NCI-H82 (cell line): ENCODE results near the gene CSNK1G1.
"Not testable (repeated sequence)": the region's sequence is repeated elsewhere in the genome, so short reads cannot be mapped to it uniquely, and the experiment has no call there.

Source experiments
- DNase-seq: peaks from one replicate; lab custom pipeline; 2025; lab: John Stamatoyannopoulos, UW

The CSNK1G1 gene

DNA sequence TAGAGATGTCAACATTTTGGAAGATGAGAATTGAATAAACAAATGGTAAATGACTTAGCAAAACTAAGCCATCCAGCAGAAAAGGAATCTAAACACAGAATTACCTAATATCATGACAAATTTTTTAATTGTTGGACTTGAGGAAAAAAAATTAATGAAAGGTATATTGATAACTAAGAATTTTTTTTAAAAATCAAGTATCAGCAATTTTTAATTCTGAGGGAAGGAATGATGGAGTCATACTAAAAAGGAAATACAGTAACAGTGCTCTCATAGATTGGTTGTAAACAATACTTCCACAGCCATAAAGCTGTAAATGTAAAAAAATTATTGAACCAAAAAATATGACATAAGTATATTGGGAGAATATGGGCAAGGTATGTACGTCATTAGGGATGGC lies 68.0 kb downstream of the CSNK1G1 start:
- no peak for DNase-seq

DNA sequence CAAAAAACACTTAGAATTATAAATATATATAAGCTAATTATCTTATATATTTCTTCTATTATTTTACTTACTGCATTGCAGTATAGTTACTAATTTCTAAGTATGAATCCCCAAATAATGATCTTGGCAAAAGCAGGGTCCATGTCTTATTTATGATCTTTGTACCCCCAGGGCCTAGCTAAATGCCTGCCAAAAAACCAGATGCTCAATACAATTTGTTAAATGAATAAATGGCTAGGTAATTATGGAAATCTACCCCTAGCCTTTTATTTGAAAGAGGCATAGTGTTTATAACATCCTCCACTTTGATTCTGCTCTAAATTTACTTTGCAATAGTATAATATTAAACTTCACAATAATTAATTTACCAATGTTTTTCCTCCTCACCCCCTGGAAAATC lies 69.5 kb downstream of the CSNK1G1 start:
- no peak for DNase-seq

DNA sequence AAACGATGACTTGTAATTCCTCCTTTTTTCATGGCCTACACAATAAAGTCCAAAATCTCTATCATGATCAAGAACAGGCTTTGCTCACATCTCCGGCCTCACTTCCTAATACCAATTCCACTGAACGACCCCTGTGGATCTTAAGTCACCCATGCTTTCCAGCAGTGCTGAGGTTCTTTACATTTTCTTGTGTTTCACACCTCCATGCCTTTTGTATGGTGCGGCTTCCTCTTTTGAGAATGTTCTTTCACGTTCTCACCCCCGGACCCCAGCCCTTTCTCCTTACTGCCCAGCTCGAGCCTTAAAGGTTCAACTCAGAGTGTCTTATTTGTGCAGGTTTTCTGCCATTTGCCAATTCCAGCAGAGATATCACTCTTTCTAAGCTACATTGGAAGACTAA lies 70.1 kb downstream of the CSNK1G1 start:
- no peak for DNase-seq

DNA sequence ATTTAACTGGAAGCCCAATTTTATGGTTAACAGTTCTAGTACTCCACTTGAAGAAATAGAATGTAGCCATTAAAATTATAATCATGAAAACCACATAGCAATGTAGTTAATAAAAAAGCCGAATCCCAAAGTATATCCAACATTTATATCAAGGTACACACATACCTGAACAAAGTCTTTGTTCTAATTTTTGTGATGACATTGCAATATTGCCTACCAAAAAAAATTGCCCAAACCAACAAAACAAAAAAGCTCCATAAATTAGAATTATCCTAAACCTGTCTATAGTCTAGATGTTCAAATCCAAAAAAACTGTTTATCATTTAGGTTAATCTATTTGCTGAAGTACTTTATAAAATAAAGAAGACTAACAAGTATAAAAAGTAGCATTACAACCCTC lies 70.8 kb downstream of the CSNK1G1 start:
- DNase-seq: no peak

DNA sequence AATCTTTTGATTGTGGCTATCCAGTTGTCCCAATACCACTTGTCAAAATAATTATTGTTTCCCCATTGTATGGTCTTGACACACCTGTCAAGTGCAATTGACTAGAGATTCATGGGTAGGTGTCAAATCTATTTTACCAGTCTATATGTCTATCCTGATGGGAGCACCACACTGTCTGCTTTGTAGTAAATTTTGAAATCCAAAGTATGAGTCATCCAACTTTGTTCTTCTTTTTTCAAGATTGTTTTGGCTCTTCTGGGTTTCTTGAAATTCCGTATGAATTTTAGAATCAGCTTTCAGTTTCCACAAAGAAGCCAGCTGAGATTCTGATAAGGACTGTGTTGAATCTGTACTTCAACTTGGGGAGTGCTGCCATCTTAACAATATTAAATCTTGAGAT lies 71.9 kb downstream of the CSNK1G1 start:
- no peak for DNase-seq

DNA sequence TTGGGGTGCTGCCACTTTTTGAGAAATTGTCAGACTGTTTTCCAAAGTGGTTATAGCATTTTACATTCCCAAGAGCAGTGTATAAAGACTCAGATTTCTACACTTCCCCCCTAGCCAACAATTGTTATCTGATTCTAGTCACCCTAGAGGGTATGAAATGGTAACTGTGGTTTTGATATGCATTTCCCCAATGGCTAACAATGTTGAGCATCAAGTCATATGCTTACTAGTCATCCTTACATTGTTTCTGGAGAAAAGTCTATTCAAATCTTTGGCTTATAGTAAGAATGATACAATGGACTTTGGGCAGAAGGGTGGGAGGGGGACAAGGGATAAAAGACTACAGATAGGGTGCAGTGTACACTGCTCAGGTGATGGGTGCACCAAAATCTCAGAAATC lies 73.3 kb downstream of the CSNK1G1 start:
- DNase-seq: no peak

DNA sequence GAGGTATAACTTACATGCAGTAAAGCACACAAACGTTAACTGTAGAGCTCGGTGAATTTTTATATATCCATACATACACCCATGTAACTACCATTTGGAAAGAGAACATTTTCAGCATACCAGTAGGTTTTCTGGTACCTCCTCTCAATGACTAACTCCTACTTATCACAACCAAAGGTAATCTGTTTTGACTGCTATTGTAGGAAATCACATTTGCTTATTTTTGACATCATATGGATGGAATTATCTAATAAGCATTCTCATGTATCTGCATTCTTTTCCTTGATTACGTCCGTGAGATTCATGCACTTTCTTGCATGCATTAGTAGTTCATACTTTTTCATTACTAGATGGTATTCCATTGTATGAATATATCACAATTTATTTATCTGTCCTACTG lies 76.8 kb downstream of the CSNK1G1 start:
- no peak for DNase-seq

DNA sequence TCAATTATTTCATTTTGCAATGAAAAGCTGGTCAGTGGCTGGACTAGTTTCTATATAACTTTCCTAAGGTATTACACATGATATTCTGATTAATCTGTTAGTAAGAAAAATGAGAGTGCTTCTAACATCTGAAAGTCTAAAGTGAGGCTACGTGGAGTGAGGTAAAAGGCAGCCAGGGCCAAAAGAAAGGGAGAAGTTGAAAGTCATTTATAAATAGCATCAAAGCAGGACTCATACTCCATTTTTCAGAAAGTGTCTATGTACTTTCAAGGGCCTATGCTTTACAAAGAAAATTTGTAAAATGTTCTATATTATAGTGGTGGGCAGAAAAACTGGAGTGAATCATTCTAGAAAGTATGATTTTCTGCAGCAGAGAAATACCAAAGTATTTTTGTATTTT lies 80.0 kb downstream of the CSNK1G1 start:
- DNase-seq: no peak

DNA sequence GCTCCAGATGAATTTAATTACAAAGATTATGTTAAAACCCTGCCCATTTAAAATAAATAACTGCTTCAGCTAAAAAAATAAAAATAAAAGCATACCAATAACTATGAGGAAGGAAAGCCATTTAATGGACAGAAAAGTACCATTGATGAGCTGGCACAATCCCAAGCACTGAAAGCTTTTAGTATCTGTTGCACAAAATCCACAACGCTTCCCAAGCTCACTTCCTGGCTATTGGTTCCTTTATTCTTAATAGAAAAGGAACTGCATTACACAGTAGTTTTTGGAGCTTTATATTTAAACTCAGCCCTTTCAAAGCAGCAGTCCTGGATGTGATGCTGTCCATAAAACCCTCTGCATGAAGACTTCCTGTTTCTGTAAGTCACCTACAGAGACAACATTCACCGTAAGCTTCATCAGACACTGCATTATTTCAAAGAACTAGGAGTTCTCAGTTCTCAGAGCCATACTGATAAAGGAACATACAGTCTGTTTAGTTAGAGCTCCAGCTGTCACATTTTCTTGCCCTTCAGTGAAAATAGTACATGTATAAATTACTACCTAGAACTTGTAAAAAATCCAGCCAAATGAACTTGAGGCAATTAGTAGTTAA lies 81.5 kb downstream of the CSNK1G1 start:
- DNase-seq: no peak

DNA sequence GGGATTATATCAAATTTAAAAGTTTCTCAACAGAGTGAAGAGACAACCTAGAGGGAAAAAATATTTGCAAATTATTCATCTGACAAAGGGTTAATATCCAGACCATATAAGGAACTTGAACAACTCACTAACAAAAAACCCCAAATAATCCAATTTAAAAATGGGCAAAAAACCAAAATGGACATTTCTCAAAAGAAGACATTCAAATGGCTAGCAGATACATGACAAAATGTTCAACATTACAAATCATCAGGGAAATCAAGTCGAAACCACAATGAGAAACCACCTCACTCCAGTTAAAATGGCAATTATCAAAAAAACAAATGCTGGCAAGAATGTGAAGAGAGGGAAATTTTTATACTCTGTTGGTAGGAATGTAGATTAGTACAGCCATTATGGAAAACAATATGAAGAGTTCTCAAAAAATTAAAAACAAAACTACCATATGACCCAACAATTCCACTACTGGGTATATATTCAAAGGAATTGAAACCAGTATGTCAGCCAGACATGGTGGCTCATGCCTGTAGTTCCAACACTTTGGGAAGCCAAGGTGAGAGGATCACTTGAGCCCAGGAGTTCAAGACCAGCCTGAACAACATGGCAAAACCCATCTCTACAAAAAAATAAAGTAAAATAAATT lies 88.5 kb downstream of the CSNK1G1 start:
- DNase-seq: no peak

DNA sequence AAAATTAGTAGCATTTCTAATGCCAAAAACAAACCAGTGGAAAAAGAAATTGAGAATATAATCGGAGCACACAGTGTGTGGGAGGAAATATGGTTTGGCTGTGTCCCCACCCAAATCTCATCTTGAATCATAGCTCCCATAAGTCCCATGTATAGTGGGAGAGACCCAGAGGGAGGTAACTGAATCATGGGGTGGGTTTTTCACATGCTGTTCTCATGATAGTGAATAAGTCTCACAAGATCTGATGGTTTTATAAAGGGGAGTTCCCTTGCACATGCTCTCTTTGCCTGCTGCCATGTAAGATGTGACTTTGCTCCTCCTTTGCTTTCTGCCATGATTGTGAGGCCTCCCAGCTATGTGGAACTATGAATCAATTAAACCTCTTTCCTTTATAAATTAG lies 90.8 kb downstream of the CSNK1G1 start:
- DNase-seq: not testable (repeated sequence)

DNA sequence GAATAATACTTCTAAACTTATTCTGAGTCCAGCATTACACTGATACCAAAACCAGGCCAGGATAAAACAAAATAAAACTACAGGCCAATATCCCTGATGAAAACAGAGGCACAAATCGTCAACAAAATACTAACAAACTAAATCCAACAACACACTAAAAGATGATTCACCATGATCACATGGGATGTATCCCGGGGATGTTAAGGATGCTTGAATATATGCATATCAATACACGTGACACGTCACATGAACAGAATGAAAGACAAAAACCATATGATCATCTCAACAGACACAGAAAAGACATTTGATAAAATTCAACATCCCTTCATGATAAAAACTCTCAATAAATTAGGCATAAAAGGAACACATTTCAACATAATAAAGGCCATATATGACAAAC lies 91.5 kb downstream of the CSNK1G1 start:
- no peak for DNase-seq

DNA sequence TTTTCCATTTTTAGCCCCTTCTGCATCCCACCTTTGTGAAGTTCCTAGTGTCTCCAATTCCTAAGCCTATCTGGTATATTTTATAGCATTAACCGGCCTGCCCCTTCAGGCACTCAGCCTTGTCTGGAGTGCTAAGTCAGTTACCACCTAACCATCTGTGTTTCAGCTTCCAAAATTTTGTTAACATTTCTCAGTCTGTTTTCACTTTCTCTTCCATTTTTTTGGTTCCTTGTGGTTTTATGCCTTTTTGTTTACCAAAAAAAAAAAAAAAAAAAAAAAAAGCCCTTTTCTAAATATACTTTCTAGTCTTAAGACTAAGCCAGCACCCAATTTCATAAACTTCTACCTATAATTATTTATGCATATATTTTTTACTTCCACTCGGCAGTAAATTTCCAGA lies 92.4 kb downstream of the CSNK1G1 start:
- peak; percentile 5 for DNase-seq

DNA sequence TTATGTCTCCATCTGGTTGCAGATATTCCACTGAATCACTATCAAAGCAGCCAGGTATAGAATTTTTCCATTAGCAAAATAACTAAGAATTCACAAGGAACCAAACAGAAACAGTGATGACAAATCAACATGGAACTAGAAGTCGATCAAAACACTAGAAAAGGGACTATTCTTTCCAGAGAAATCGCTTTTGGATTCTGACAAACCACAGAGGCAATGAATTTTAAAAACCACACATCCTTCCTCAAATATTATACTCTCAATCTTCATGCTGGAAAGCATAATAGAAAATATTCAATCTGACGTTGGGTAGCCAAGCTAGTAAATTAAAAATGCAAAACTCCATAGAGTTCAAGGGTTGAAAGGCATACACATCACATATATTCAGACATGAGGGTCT lies 99.9 kb downstream of the CSNK1G1 start:
- no peak for DNase-seq

DNA sequence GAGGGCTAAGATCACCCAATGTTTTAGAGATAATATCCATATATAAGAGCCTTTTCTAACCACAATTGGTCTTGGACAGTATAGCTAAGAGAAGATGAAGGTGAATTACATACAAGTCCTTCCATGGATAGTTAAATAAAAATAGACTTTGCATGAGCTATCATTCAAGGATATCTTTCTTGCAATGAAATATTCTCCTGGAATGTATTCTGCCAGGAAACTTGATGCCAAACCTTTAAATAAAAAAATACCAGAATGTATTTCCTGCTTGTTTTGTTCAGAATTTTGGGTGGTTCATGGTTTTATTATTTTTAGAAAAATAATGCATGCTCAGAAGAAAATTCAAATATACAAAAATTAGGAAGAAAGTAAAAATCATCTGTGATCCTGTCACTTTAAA lies 104.3 kb downstream of the CSNK1G1 start:
- no peak for DNase-seq

DNA sequence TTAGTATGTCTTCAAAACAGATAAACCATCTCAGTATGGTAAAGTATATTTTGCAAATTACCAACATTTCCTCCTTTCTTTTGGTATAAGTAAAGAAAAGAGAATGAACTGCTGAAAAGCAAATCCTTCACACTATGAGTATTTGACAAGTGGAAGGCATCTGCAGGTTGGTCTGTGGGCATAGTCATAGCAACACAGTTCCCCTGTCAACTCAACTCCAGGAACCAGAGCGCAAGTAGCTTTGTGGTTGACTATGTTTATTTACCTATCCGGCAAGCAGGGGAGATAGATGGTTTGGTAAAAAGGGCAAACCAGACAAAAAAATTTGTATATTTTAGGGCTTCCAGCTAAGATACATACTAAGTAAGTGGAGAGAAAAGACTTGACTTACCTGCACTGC lies 104.9 kb downstream of the CSNK1G1 start:
- DNase-seq: no peak

DNA sequence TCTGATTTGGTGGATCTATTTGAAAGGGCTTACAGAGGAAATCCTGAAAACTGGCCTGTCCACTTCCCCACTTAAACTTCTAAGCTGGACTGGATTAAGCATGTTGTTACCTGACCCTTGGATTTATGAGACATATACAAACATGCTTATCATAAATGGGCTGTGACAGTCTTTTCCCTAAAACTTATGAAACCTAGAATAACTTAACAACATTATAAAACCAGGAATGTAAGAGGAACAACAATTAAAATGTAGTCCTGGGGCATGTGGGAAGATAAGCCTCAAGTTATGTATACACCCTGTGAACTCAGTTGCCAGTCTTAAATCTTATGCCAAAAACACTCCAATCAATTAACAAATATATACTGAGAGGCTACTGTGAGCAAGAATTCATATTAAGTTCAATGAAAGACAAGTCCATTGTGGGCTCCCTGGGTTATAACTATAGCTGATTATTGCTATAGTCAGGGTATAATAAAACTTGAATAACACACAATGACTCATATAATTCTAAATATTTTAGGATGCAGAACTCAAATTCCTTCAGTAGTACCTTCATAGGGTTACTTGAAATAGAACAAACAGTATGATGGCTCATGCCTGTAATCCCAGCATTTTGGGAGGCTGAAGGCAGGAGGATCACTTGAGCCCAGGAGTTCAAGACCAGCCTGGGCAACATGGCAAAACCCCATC lies 105.9 kb downstream of the CSNK1G1 start:
- no peak for DNase-seq

DNA sequence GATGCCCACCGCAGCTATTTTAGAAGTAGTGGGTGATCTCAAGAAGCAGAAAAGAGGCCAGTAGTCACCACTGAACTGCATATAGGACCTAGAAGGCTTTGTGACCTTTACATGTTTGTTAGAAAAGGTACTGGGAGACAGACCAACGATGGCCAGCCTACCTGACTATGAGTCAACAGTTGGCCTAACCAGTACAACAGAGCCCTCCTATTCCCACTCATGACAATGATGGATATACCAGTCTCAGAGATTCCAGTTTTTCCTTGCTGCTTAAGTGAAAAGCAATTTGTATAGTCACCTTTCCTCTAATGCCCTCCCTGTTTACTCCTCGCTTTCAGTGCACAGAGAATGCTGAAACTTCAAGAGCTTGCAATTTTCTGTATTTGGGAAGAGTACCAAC lies 106.6 kb downstream of the CSNK1G1 start:
- no peak for DNase-seq

DNA sequence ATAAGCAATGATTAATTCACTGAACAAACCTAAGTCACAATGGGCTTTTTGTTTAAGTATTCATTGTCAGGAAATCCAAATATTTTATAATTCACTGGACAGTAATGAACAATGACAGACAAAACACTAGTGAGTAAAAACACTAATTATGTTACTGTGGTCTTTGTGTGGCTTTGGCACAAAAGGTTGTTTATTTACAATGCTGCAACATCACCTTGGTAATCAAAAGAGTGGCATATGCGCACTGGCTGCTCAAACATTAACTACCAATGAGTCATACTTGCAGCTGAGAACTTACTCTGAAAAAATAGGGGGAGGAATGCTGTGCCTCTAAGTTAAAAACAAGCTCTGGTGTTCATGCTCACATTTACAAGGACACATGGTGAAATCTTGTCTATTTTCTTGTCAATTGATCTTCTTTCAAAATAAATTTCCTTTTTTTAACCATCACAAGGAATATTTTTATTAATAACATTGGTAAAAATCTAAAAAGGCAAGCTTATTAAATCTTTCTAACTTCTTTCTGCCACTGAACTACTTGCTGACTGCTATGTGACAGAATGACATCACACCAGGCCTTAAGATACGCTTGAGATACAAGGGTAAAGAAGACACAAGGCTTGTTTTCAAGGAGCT lies 107.9 kb downstream of the CSNK1G1 start:
- peak; percentile 29 for DNase-seq

DNA sequence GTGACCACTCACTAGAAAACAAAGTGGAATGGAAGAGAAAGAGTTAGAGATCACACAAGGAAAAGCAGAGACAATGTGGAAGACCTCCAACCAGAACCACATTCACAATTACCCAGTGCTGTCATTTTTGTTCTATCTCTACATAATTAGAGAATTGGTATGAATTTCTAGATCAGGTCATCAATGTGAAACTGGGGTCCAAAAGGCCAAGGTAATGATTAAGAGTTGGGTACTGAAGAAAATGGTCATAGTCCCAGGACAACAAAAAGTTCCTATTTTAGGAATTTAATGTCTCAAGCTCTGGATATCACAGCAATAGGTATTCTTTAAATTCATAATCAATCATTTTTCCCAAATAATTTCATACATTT lies 108.5 kb downstream of the CSNK1G1 start:
- DNase-seq: no peak

DNA sequence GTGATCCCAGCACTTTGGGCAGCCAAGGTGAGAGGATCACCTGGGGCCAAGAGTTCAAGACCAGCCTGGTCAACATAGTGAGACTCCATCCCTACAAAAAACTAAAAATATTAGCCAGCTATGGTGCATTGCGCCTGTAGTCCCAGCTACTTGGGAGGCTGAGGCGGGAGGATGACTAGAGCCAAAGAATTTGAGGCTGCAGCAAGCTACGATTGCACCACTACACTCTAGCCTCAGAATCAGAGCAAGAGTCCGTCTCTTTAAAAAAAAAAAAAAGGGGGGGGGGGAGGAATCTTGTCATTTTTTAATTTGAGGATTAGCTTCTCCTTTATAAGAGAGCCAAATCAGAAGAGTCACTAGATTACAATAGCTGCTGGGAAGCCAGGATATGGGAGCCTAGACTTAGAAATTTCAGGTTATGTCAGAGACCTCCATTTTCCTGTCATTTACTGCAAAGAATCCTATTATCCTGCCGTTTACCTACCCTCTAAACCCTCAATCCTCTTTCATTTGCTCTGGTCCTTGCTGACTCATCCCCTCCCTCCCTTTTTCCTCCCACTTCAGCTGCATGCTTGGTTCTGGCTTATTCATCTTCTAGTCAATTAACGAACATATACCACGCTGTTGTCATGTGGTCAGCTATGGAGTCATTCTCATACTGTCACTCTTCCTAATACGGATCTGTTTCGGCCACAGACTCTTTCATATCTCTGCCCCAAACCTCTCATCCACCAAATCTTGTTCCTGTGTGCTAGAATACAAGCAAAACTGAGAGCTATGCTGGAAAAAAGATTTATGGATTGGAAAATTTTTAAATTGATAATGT lies 109.4 kb downstream of the CSNK1G1 start:
- DNase-seq: peak; percentile 93

DNA sequence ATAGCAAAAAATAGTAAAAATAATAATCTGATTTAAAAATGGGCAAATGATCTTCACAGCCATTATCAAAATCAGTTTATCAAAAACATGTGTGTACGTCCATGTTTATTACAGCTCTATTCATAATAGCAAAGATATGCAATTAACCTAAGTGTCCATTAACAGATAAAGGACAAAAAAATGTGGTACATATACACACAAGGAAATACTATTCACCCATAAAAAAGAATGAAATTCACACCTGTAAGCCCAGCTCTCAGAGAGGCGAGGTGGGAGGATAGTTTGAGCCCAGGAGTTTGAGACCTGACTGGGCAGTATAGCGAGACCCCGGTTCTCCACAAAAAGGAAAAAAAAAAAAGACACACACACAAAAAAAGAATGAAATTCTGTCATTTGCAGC lies 110.6 kb downstream of the CSNK1G1 start:
- DNase-seq: no peak
